Right ventricle myocardium inferior (tissue), 1 donor: ENCODE measurements around the gene PTGR2. TPM values are rescaled to one million over a fixed set of nuclear protein-coding genes. Genes with fewer than 3 reads are reported as not detected.

Source experiments
- ATAC-seq: fragments of 200-7000 bp; cut with Tn5 transposase; one replicate; pipeline ENCODE4 v1.9.1; 2020; ENCODE audit warnings: mild to moderate bottlenecking, moderate library complexity
- DNase-seq: peaks from one replicate; pipeline ENCODE4 v3.0.0; 2021; ENCODE audit errors: missing footprints
- intact Hi-C: fragments of 100-400 bp; cut with DNase I; formaldehyde crosslinking; loops from one replicate; pipeline ENCODE4 v1.11.0; 2022
- total RNA-seq: library from RNA; stranded (reverse); fragmentation: NEBNext Ultra II Directional; extraction: Animal tissue kit (Norgen Biotek cat#: 25700); gene quantifications from one replicate; pipeline ENCODE4 v1.2.1, GENCODE V29; 2021
- donor health status: DM: no; HTN: yes; CAD: no; lungs with severe emphysema.

Gene PTGR2
- total RNA-seq, 1 donor from 2014 or later = 32.8 TPM

DNA sequence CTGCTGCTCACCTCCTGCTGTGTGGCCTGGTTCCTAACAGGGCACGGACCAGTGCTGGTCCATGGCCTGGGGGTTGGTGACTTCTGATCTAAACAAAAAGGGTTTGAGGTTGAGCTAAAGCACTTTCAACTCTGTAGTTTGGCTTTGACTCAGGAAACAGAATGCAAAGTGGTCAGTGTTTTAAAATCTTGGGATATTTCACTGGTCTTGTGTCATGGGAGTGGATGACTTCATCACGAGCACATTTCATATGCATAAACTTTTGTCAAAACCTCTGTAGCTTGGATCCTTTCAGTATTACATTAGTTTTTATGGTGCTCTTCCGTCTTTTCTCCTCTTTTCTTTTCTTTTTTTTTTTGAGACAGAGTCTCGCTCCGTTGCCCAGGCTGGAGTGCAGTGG is 72.7 kb downstream of the PTGR2 start:
- intact Hi-C loops = no loop called here
- ATAC-seq = no peak
- no peak for DNase-seq

Other genes starting within 250 kb of the PTGR2 start
- not detected for gene ACOT6, start 239.3 kb upstream of the PTGR2 start, total RNA-seq
- gene DNAL1, start 206.8 kb upstream of the PTGR2 start, total RNA-seq = 16.4 TPM
- gene PNMA1, start 137.4 kb upstream of the PTGR2 start, total RNA-seq = 14.9 TPM
- 16.0 TPM for gene ZNF410, start 35.0 kb downstream of the PTGR2 start, total RNA-seq
- 3.7 TPM for gene FAM161B, start 98.3 kb downstream of the PTGR2 start, total RNA-seq
- 47.2 TPM for gene COQ6, start 98.5 kb downstream of the PTGR2 start, total RNA-seq
- 6.2 TPM for gene ENTPD5, start 167.5 kb downstream of the PTGR2 start, total RNA-seq
- 3.0 TPM for gene BBOF1, start 167.5 kb downstream of the PTGR2 start, total RNA-seq
- 47.2 TPM for gene ALDH6A1, start 232.6 kb downstream of the PTGR2 start, total RNA-seq
- gene LIN52, start 233.1 kb downstream of the PTGR2 start, total RNA-seq = 6.7 TPM